GM10266 (cell line): Measurements from ENCODE around the gene CSTPP1.

Experiments used
- DNase-seq: peaks from one replicate; pipeline ENCODE4 v3.0.0; 2012; ENCODE audit errors: extremely low spot score
- CTCF ChIP-seq: IDR thresholded peaks from 2 replicates; pipeline ENCODE4 v1.5.1; 2012; ENCODE audit warnings: mild to moderate bottlenecking, low read depth; ENCODE audit not compliant: control insufficient read depth, insufficient read depth; ENCODE audit errors: missing control alignments

The CSTPP1 gene

GRCh38 chr11:47155879-47156278 is 219.3 kb downstream of the CSTPP1 start:
- TF ChIP-seq CTCF = no peak
- no peak for DNase-seq

- TF ChIP-seq CTCF = no peak
- DNase-seq = no peak
These were observed 219.8 kb downstream of the CSTPP1 start for GRCh38 chr11:47156333-47156732.

GRCh38 chr11:47156951-47157350 is 220.4 kb downstream of the CSTPP1 start:
- no peak for DNase-seq
- no peak for TF ChIP-seq CTCF

- TF ChIP-seq CTCF = no peak
These were observed 221.2 kb downstream of the CSTPP1 start for GRCh38 chr11:47157805-47158204.

GRCh38 chr11:47158242-47158641 is 221.7 kb downstream of the CSTPP1 start:
- no peak for DNase-seq
- TF ChIP-seq CTCF = no peak

More at GRCh38 chr11:47157805-47158204, 221.2 kb downstream of the CSTPP1 start:
- no peak for DNase-seq

GRCh38 chr11:47160753-47161133 is 224.2 kb downstream of the CSTPP1 start:
- no peak for DNase-seq
- no peak for TF ChIP-seq CTCF

- peak; percentile 88 for DNase-seq
- TF ChIP-seq CTCF = peak; percentile 81
These were observed 224.7 kb downstream of the CSTPP1 start for GRCh38 chr11:47161134-47161854.
